ENCODE results near the gene SLC13A5.

Gene SLC13A5

DNA sequence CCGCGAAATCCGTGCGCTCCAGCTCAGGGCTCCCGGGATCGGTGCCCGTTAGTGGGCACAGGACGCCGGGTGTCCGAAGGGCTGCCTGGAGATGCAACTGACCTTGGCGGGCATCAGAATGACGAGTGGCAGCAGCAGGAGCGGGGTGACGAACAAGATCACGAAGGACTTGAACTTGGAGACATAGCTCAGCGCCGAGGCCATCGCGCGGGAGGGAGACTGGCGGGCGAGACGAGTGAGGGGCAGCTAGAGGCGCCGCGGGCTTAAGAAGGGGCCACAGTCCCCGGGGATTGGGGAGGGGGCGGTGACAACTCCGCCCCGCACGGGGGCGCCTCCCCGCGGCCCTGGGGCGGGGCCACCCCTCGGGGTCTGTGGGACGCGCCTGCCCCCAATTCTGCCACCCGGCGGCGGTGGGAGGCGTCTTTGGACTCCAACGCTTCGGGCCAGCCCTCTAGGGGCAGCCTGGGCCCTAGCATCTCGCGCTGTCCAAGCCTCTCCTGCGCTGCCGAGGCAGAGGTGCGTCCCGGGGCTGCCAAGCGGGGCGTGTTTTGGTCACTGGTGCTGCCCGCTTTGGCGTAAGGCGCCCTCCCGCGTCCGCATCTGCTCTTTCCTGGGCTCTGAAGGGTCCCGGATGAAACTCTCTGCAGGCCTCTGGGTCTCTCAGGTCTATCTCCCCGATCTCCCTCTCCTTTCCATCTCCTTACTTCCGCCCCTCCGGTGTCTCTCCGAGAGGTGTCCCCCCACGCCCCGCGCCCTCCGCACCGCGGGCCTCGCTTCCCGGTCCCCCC, at the start of gene SLC13A5:
Gene SLC13A5, minus strand, starts transcription at position 240 of the 788 bp plus-strand sequence. Its CDS starts 36 bp downstream, at position 204.
- H3K9me3 ChIP-seq (ENCODE audit: control insufficient read depth in 2 of 2, low read length in 2 of 2) = no peaks in the 10 kb centered on the region
- H3K4me3 ChIP-seq (ENCODE audit: low read length in 2 of 2) = no peak within 1 kb of the TSS
- peaks cover 14 to 22% of the 10 kb centered on the region in 2 donors for H3K27me3 ChIP-seq (ENCODE audit: control insufficient read depth in 2 of 2, insufficient read depth in 2 of 2, low read length in 2 of 2)
- no peaks in the 10 kb centered on the region for H3K4me1 ChIP-seq (ENCODE audit: control insufficient read depth in 2 of 2, insufficient read depth in 2 of 2, low read length in 2 of 2)
- no peak within 1 kb of the TSS for H3K27ac ChIP-seq (ENCODE audit: low read depth in 2 of 2, low read length in 2 of 2)
- no peak within 1 kb of the TSS for H3K9ac ChIP-seq (ENCODE audit: low read depth in 1 of 2, low read length in 2 of 2)
- H3K36me3 ChIP-seq (ENCODE audit: control insufficient read depth in 2 of 2, insufficient read depth in 2 of 2, low read length in 2 of 2) = no peaks in the 10 kb centered on the region

DNA sequence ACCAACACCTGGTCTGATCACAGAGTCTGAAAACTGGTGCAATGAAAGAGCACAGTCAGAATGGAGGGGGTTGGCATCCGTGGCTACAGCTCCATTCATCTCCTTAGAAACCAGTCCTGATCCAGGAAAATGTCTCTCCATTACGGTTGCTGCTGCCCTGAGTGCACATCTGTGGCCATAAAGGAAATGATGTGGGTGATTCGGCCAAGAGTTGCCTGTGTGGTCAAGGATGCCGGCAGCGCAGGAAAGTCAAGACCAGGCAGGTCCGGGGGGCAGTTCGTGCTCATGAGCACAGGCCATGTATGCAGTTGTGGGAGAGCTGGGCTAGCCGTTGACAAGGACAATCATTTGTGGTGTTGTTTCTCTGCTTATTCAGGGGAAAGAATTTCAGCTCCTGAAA, 48.6 kb upstream of the SLC13A5 start:
- H3K9ac ChIP-seq (ENCODE audit: low read depth in 1 of 2, low read length in 2 of 2) = no peak overlapping the region
- no peaks in the 10 kb centered on the region for H3K27me3 ChIP-seq (ENCODE audit: control insufficient read depth in 2 of 2, insufficient read depth in 2 of 2, low read length in 2 of 2)
- H3K9me3 ChIP-seq (ENCODE audit: control insufficient read depth in 2 of 2, low read length in 2 of 2) = no peaks in the 10 kb centered on the region
- no peak overlapping the region for H3K4me3 ChIP-seq (ENCODE audit: low read length in 2 of 2)
- H3K36me3 ChIP-seq (ENCODE audit: control insufficient read depth in 2 of 2, insufficient read depth in 2 of 2, low read length in 2 of 2) = peaks cover 49 to 51% of the 10 kb centered on the region in 2 donors
- H3K4me1 ChIP-seq (ENCODE audit: control insufficient read depth in 2 of 2, insufficient read depth in 2 of 2, low read length in 2 of 2) = no peaks in the 10 kb centered on the region
- no peak overlapping the region for H3K27ac ChIP-seq (ENCODE audit: low read depth in 2 of 2, low read length in 2 of 2)

DNA sequence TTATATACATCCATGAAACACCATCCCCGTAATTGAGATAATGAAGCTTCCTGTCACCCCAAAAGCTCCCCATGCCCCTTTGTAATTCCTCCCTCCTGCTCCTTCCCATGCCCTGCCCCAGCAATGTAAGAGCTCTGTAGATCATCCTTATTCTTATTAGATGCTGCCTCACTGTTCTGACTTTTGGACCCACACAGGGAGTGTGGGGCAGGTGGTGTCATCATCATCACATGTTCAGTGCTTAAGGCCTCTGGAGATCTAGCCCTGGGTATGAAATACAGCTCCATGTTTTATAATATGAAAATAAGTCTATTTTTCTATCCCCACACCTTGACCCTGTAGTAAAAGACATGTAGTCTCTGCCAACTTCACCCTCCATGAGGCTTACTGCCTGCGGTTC, 44.6 kb upstream of the SLC13A5 start:
- H3K27ac ChIP-seq (ENCODE audit: low read depth in 2 of 2, low read length in 2 of 2) = no peak overlapping the region
- no peak overlapping the region for H3K4me3 ChIP-seq (ENCODE audit: low read length in 2 of 2)
- peaks cover 5 to 8% of the 10 kb centered on the region in 2 donors for H3K4me1 ChIP-seq (ENCODE audit: control insufficient read depth in 2 of 2, insufficient read depth in 2 of 2, low read length in 2 of 2)

DNA sequence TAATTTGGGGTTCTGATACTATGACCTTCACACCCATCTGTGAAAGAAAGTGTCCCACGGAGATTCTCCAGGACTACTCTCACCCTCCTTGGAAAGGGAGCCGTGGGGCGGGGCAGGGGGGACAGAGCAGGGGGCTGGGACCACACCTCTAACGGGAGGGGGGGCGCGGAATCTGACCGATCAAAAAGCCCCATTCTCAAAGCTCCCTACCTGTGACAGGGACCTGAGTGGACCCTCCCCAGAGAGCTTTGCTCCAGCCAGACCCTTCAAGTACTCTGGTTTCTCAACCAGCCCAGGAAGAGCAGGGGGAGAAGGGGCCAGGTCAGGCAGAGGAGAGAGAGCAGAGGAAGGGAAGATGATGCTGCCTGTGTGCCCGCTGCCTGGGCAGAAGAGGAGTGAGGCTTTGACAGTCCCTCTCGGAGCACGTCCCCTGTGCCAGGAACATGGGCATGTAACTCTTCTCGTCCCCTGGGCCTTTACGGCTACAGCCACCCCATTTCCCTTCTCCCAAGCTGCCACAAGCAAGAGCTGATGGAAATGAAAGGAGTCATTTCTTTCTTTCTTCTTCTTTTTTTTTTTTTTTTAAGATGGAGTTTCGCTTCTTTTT, 43.4 kb upstream of the SLC13A5 start:
- peak overlapping the region; percentile 79 to 93 for H3K4me3 ChIP-seq (ENCODE audit: low read length in 2 of 2)
- H3K36me3 ChIP-seq (ENCODE audit: control insufficient read depth in 2 of 2, insufficient read depth in 2 of 2, low read length in 2 of 2) = peaks cover 15 to 20% of the 10 kb centered on the region in 2 donors
- H3K9me3 ChIP-seq (ENCODE audit: control insufficient read depth in 2 of 2, low read length in 2 of 2) = no peaks in the 10 kb centered on the region
- no peaks in the 10 kb centered on the region for H3K27me3 ChIP-seq (ENCODE audit: control insufficient read depth in 2 of 2, insufficient read depth in 2 of 2, low read length in 2 of 2)
- H3K4me1 ChIP-seq (ENCODE audit: control insufficient read depth in 2 of 2, insufficient read depth in 2 of 2, low read length in 2 of 2) = peaks cover 5 to 8% of the 10 kb centered on the region in 2 donors
- peak overlapping the region; percentile 67 to 83 for H3K9ac ChIP-seq (ENCODE audit: low read depth in 1 of 2, low read length in 2 of 2)
- peak overlapping the region; percentile 69 to 90 for H3K27ac ChIP-seq (ENCODE audit: low read depth in 2 of 2, low read length in 2 of 2)

More for the DNA sequence above, 44.6 kb upstream of the SLC13A5 start:
- Histone ChIP-seq H3K9ac (ENCODE audit: low read depth in 1 of 2, low read length in 2 of 2) (no peak overlapping the region), H3K27me3 (ENCODE audit: control insufficient read depth in 2 of 2, insufficient read depth in 2 of 2, low read length in 2 of 2) (no peaks in the 10 kb centered on the region), H3K36me3 (ENCODE audit: control insufficient read depth in 2 of 2, insufficient read depth in 2 of 2, low read length in 2 of 2) (peaks cover 25 to 30% of the 10 kb centered on the region in 2 donors), H3K9me3 (ENCODE audit: control insufficient read depth in 2 of 2, low read length in 2 of 2) (no peaks in the 10 kb centered on the region)

DNA sequence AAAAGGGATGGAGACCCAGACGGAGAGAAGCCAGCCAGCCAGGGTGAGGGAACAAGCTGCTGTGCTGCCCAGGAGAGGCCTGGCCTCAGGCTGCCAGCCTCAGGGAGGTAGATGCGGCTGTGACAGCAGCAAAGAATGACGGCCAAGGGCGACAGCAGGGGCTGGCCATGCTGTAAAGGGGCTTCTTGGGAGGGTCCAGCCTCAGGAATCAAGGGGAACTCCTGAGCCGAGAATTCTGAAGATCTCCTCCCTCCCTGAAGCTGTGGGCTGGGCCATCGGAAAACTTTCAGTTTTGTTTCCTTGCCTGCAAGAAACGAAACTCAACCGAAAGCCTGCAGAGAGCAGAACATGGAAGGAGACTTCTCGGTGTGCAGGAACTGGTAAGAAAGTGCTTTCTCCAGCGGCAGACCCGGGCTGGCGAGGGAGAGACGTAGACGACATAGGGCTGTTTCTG, 42.6 kb upstream of the SLC13A5 start, which contains the start of gene XAF1:
Gene XAF1, plus strand, starts transcription at position 316 of the 454 bp plus-strand sequence. Its CDS starts 33 bp downstream, at position 349.
- H3K9me3 ChIP-seq (ENCODE audit: control insufficient read depth in 2 of 2, low read length in 2 of 2) = no peaks in the 10 kb centered on the region
- peaks cover 11 to 15% of the 10 kb centered on the region in 2 donors for H3K36me3 ChIP-seq (ENCODE audit: control insufficient read depth in 2 of 2, insufficient read depth in 2 of 2, low read length in 2 of 2)
- H3K27ac ChIP-seq (ENCODE audit: low read depth in 2 of 2, low read length in 2 of 2) = peak within 1 kb of the TSS; percentile 69 to 90
- peak within 1 kb of the TSS; percentile 67 to 83 for H3K9ac ChIP-seq (ENCODE audit: low read depth in 1 of 2, low read length in 2 of 2)
- no peaks in the 10 kb centered on the region for H3K27me3 ChIP-seq (ENCODE audit: control insufficient read depth in 2 of 2, insufficient read depth in 2 of 2, low read length in 2 of 2)
- H3K4me1 ChIP-seq (ENCODE audit: control insufficient read depth in 2 of 2, insufficient read depth in 2 of 2, low read length in 2 of 2) = peaks cover 5 to 8% of the 10 kb centered on the region in 2 donors
- H3K4me3 ChIP-seq (ENCODE audit: low read length in 2 of 2) = peak within 1 kb of the TSS; percentile 79 to 93

DNA sequence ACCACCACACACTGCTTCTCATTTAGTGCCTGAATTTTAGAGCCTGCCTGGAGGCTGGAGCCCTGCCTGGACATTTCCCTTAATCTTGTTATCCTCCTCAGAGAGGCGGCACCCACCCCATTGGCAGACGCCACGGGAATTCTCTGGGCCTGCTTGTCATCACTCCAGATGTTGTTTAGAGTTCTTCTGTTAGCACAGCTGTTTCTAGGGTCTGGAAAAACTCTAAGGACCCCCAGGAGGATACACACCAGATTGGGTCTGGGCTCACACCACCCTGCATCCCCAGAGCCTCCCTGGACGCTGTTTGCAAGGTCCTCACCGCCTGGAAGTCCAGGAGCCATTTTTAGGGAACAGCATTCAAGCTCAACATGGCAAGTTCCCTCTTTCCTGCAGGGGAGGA, 42.1 kb upstream of the SLC13A5 start:
- H3K36me3 ChIP-seq (ENCODE audit: control insufficient read depth in 2 of 2, insufficient read depth in 2 of 2, low read length in 2 of 2) = peaks cover 7 to 12% of the 10 kb centered on the region in 2 donors

DNA sequence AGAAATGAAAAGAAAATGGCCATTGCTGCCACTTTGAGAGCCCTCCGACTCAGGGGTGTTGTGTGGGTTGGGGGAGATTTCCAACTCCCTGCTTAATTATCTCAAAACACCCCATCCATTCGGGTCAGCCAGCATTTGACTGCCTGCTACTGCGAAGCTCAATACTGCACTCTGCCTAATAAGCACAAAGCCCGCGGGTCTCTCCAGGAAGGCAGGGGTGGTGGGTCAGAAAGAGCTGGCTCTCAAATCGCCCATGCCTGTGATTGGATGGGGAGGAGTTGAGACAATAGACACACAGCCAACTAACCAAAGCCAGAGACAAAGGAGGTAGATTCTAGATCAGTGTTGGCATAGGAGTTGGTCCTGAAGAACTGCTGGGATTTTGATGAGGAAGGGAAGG, 40.4 kb upstream of the SLC13A5 start:
- no peaks in the 10 kb centered on the region for H3K27me3 ChIP-seq (ENCODE audit: control insufficient read depth in 2 of 2, insufficient read depth in 2 of 2, low read length in 2 of 2)
- H3K27ac ChIP-seq (ENCODE audit: low read depth in 2 of 2, low read length in 2 of 2) = peak overlapping the region in 1 of 2 donors; percentile 43
- H3K4me1 ChIP-seq (ENCODE audit: control insufficient read depth in 2 of 2, insufficient read depth in 2 of 2, low read length in 2 of 2) = peaks cover 5 to 8% of the 10 kb centered on the region in 2 donors
- no peak overlapping the region for H3K9ac ChIP-seq (ENCODE audit: low read depth in 1 of 2, low read length in 2 of 2)
- no peaks in the 10 kb centered on the region for H3K36me3 ChIP-seq (ENCODE audit: control insufficient read depth in 2 of 2, insufficient read depth in 2 of 2, low read length in 2 of 2)
- no peaks in the 10 kb centered on the region for H3K9me3 ChIP-seq (ENCODE audit: control insufficient read depth in 2 of 2, low read length in 2 of 2)
- no peak overlapping the region for H3K4me3 ChIP-seq (ENCODE audit: low read length in 2 of 2)

More for the DNA sequence above, 42.1 kb upstream of the SLC13A5 start:
- H3K9ac ChIP-seq (ENCODE audit: low read depth in 1 of 2, low read length in 2 of 2) = peak overlapping the region; percentile 67 to 83
- peak overlapping the region; percentile 69 to 90 for H3K27ac ChIP-seq (ENCODE audit: low read depth in 2 of 2, low read length in 2 of 2)
- H3K27me3 ChIP-seq (ENCODE audit: control insufficient read depth in 2 of 2, insufficient read depth in 2 of 2, low read length in 2 of 2) = no peaks in the 10 kb centered on the region
- peaks cover 5 to 8% of the 10 kb centered on the region in 2 donors for H3K4me1 ChIP-seq (ENCODE audit: control insufficient read depth in 2 of 2, insufficient read depth in 2 of 2, low read length in 2 of 2)
- no peaks in the 10 kb centered on the region for H3K9me3 ChIP-seq (ENCODE audit: control insufficient read depth in 2 of 2, low read length in 2 of 2)
- H3K4me3 ChIP-seq (ENCODE audit: low read length in 2 of 2) = peak overlapping the region; percentile 79 to 93

DNA sequence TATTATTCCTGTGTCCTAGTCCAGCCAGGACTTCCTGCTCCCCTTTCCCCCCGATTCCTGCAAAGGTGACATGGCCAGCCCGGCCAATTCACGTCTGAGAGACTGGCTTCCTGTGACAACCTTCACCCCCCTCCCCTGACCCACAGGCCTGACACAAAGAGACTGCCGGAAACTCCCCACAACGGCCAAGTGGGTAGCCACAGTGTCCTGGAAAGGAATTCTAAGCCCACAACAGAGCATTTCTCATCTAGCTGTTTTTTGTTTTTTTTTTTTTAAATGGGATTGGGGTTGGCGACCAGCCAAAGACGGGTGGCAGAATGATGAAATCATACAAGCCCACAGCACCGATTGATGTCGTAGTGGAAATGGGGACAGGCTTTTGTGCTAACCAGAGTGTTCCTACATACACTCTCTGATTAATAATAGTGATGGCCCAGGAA, 39.9 kb upstream of the SLC13A5 start:
- Histone ChIP-seq H3K27ac (ENCODE audit: low read depth in 2 of 2, low read length in 2 of 2) (peak overlapping the region; percentile 56 to 64), H3K27me3 (ENCODE audit: control insufficient read depth in 2 of 2, insufficient read depth in 2 of 2, low read length in 2 of 2) (no peaks in the 10 kb centered on the region), H3K9me3 (ENCODE audit: control insufficient read depth in 2 of 2, low read length in 2 of 2) (no peaks in the 10 kb centered on the region), H3K4me1 (ENCODE audit: control insufficient read depth in 2 of 2, insufficient read depth in 2 of 2, low read length in 2 of 2) (peaks cover 5 to 8% of the 10 kb centered on the region in 2 donors), H3K4me3 (ENCODE audit: low read length in 2 of 2) (no peak overlapping the region), H3K36me3 (ENCODE audit: control insufficient read depth in 2 of 2, insufficient read depth in 2 of 2, low read length in 2 of 2) (no peaks in the 10 kb centered on the region), H3K9ac (ENCODE audit: low read depth in 1 of 2, low read length in 2 of 2) (no peak overlapping the region)

DNA sequence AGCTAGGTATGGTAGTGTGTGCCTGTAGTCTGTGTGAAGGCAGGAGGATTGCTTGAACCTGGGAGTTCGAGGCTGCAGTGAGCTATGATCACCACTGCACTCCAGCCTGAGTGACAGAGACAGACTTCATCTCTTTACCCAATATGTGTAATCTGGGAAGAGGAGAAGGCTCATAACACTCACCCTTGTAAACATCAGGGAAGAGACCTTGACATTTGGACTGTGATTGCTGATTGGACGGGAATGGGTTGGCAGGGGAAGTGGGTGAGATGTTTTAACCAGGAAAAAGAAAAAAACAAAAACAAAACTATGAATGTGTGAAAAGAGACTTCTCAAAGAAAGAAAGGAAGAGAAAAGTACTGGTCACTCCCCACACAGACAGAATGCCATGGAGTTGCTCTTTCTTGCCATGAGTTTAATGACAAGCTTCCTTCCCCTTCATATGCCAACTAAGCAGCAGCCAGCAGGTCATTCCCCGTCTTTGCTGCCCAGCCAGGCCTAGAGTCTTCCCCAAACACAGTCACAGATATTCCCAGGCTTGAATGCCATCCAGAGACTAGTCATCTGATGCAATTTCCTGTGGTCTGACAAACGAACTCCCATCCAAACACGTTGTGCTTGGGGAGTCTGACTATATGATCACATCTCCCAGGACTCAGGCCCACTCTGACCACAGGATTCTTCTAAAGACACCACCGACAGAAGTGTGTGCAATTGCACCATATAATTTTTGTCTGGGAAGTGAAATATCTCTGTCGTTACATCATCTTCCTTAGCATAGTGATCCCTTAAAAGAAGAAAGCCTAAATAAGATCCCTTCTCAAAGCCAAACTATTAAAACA, 39.1 kb upstream of the SLC13A5 start:
- H3K4me3 ChIP-seq (ENCODE audit: low read length in 2 of 2) = no peak overlapping the region
- peak overlapping the region; percentile 56 to 64 for H3K27ac ChIP-seq (ENCODE audit: low read depth in 2 of 2, low read length in 2 of 2)
- no peaks in the 10 kb centered on the region for H3K9me3 ChIP-seq (ENCODE audit: control insufficient read depth in 2 of 2, low read length in 2 of 2)
- no peak overlapping the region for H3K9ac ChIP-seq (ENCODE audit: low read depth in 1 of 2, low read length in 2 of 2)
- no peaks in the 10 kb centered on the region for H3K27me3 ChIP-seq (ENCODE audit: control insufficient read depth in 2 of 2, insufficient read depth in 2 of 2, low read length in 2 of 2)
- H3K4me1 ChIP-seq (ENCODE audit: control insufficient read depth in 2 of 2, insufficient read depth in 2 of 2, low read length in 2 of 2) = peaks cover 5 to 8% of the 10 kb centered on the region in 2 donors
- H3K36me3 ChIP-seq (ENCODE audit: control insufficient read depth in 2 of 2, insufficient read depth in 2 of 2, low read length in 2 of 2) = no peaks in the 10 kb centered on the region

Data from mucosa of rectum (tissue), 2 donors.